Right renal cortex interstitium (tissue), 3 donors: ENCODE measurements around the gene C2. TPM values are rescaled to one million over a fixed set of nuclear protein-coding genes. Genes with fewer than 3 reads are reported as not detected.
A peak's percentile ranks its signal among the peaks of the same experiment; 100 is the strongest.
"Not testable (repeated sequence)": the region's sequence is repeated elsewhere in the genome, so short reads cannot be mapped to it uniquely, and the experiment has no call there.

Source experiments
- DNase-seq, 3 donors: peaks; one replicate each; pipeline ENCODE4 v3.0.0-alpha.2; 2013; ENCODE audit warnings: low read depth in 3 of 3, low spot score in 2 of 3
- polyA plus RNA-seq, 3 donors: library from polyadenylated mRNA; unstranded; fragments of 120-200 nt; gene quantifications; one replicate each; pipeline ENCODE4 v1.2.1, GENCODE V29; 2013; ENCODE audit not compliant: insufficient read length in 3 of 3

Gene C2
- polyA plus RNA-seq, 3 donors, result 3.3 to 4.3 (median 4.0) TPM

DNA sequence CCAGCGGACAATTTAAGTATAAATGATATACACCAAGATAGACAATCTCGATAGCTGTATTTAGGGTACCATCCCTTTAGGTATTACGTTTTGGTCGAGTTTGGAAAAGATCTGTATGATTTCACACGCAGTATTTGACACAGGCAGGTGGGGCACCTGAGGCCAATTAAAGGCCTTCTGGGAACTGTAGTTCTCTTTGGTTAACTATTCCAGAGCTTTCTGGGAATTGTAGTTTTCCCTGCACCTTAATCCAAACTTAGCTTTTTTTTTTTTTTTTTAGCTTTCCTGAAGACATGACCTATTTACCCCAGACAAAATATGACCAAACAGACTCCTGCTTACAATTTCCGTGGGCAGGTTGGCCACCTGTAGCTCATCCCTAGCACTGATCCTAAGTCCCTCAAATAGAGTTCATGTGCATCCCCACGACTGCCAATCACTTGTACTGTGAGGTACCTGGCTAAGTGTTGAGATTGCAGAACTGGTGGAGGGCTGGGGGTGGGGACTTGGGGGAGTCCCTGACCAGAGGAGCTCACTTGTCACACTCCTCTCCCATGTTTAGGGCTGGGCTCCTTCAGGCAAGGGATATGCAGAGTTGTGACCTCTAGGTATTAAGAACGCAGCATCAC lies 29.0 kb upstream of the C2 start:
- DNase-seq, result no peak

DNA sequence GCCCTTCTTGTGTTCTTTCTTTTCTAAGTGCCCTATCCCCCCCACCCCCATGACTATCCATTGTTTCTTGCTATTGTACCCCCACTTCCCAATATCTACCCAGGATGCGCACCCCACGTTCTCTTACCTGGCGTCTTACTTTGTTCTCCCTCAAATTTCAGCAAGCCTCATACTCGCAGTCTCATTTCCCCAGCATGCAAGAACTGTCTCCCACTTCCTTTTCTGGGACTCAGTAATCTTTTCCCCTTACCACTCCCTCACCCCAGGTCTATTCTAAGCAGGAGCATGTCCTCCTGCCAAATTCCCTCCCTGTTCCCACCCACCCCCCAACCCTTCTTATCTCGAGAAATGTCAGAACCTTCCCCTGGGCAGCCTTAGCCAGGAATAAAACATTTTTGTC lies 28.3 kb upstream of the C2 start:
- DNase-seq, result no peak

DNA sequence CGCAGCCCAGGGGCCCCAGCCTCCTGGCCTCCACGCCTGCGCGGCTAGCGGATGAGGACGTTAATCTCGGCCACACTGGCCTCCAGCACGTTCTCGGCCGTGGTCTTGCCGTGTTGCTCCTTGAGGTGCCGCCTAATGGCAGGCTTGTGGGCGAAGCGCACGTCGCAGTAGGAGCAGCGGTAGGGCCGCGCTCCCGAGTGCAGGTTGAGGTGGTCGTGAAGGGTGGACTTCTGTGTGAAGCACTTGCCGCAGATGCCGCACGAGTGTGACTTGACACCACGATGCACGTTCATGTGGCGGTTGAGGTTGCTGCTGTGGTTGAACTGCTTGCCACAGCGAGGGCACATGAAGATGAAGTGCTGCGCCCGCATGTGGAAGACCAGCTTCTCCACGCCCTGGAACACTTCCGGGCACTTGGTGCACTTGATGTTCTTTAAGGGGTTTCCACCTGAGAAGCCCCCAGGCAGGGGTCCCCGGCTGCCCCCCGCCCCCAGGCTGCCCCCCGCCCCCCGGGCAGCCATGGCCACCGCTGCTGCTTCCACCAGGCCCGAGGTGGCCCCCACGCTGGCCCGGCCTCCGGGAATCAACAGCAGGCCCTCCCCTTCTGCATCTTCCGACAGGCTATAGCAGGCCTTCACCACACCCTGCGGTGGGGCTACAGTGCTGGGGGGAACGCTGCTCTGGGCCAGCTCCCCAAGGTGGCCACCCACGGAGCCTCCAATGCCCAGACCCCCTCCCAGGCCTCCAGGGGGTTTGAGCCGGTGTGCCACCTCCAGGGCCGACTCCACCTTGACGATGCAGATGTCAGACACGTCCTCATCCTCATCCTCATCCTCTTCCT lies 27.4 kb upstream of the C2 start:
- DNase-seq, result no peak

DNA sequence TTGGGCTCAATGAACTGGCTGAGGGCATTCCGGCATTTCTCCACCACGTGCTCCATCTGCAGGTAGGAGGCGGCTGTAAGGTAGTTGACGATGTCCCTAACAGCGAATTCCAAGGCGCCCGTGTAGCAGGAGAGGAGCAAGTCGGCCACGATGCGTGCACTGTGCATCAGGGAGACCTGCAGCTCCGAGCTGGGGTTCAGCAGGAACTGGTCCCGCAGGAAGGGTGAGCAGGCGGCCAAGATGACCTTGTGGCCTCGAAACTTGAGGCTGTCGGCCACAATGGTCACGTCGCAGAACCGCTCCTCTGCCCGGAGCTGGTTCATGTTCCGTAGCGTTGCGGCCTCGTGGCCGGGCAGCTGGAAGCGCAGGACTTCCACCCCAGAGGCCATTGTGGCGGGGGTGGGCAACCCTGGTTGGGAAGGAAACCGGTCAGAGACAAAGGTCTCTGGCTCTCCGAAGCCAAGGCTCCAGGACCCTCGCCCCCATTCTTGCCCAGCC lies 26.6 kb upstream of the C2 start:
- DNase-seq, result no peak

DNA sequence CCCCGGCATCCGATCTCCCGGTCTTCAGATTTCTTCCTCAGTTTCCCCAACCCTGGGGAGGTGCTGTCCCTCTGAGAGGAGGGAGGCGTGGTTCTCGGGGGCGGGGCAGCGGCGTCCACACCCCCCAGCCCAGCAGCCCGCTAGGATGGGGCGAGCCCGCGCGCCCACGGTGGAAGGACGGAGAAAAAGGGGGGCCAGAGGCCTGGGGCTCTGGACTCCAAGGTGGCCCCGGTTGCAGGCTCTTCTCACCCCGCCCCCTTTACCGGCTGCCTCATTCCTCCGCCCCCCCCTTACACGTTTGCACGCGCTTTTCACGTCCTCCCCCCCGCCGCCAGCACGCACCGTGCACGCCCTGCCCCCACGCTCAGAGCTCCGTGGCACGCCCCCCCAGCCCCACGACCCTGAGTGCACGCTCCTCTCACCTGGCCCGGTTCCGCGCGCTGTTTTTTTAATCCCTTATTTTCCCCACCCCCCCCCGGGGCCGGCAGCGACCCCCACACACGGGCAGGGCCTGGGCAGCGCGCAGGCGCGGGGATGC lies 26.0 kb upstream of the C2 start:
- no peak for DNase-seq

DNA sequence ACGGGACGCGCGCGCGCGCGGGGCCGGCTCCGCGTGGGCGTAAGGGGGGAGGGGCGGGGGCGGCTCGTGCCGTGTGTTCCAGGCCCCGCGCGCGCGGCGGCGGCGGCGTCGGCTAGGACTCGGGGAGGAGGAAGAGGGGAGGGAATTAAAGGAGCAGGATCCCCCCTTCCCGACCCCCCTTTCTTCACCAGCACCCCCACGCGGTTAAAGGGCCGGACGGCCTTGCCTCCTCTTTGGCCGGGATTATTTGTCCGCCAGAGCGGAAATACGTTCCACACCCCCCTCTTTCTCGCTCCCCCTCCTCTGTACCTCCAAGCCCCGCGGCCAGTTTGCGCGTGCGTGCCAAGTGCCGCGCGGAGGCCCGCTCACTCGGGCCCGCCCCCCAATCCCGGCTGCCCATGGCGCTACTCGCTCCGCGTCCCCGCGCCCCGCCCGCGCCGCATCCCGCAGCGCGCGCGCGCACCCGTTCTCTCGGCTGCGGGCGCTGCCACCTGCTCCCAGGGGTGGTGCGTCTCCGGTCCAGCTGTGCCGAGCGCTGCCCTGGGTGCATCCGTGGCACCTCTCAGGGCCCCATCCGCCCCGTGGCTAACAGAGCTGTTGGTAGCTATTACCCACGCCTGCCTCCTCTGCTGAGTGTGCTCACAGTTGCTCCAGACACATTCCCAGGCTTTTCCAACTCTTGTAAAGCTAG lies 25.4 kb upstream of the C2 start, which contains the start of gene ZBTB12:
Gene ZBTB12, minus strand, starts transcription at position 134 of the 691 bp plus-strand sequence. CDS start 781 bp downstream, outside the sequence.
- peak; percentile 91 to 98 (median 98) for DNase-seq

DNA sequence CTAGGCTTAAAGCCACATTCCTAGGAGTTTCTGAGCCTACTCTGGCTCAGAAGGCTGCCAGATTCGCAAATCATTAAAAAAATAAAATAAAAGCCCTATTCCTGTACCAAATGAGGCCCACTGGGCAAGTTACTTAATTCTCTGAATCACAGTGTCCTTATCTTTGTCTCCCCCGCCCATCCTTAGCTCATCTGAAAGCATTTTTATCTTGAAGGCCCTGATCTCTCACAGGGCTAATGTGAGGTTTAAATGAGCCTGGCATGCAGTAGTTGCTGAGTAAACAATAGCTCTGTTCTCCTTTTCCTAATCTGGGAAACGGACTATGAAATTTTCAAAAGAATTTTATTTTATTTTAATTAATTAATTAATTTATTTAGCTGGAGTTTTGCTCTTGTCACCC lies 23.6 kb upstream of the C2 start:
- DNase-seq, result no peak

DNA sequence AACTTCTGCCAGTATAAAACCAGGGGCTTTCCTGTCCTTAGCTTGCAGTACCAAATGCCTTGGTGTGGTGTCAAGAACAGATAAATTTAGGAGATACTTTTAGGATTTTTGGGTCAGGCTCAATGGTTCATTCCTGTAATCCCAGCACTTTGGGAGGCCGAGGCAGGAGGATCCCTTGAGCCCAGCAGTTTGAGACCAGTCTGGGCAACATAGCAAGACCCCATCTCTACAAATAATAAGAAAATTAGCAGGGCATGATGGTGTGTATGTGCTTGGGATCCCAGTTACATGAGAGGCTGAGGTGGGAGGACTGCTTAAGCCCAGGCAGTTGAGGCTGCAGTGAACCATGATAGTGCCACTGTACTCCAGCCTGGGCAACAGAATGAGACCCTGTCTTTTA lies 22.5 kb upstream of the C2 start:
- DNase-seq, result no peak

DNA sequence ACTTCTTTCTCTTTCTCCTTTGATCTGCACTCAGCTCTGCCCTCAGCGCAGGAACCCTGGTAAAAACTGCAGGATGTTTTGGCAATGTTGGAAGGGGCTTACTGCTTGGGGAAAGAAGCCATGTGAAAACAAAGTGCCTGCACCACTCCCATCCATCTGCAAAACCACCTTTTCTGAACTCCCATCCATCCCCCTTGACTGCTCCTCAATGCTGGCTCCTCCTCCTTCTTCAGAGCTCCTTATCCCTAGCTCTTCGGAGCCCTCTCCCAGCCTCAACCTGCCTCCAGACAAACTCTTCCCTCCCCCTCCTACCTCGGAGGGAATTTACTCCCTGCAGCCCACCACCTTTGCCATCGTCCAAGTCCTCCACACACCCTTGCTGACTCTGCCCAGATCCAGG lies 21.4 kb upstream of the C2 start:
- DNase-seq, result no peak

DNA sequence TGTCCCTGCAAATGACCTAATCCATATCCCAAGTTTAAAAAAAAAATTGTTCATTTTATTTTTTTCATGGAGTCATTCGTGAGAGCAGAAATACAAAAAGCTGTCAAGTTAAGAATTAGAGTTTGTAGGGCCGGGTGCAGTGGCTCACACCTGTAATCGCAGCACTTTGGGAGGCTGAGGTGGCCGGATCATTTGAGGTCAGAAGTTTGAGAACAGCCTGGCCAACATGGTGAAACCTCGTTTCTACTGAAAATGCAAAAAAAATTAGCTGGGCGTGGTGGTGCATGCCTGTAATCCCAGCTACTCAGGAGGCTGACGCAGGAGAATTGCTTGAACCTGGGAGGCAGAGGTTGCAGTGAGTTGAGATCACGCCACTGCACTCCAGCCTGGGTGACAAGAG lies 20.8 kb upstream of the C2 start:
- DNase-seq, result not testable (repeated sequence)

DNA sequence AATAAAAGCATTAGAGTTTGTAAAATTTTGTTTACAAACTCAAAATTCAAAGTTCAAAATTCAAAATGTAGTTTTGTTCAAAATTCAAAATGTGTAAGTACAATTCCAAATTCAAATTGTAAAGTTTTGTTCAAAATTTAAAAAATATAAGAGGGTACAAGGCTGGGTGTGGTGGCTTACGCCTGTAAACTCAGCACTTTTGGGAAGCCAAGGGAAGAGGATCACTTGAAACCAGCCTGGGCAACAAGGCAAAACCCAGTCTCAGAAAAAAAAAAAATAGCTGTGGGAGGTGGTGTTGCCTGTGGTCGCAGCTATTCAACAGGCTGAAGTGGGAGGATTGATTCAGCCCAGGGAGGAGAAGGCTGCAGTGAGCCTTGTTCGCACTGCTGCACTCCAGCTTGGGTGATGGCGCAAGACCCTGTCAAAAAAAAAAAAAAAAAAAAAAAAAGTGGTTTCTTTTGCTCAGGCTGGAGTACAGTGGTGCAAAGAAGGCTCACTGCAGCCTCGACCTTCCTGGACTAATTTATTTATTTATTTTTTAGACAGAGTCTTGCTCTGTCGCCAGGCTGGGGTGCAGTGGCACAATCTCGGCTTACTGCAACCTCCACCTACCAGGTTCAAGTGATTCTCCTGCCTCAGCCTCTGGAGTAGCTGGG lies 20.2 kb upstream of the C2 start:
- DNase-seq, result no peak

DNA sequence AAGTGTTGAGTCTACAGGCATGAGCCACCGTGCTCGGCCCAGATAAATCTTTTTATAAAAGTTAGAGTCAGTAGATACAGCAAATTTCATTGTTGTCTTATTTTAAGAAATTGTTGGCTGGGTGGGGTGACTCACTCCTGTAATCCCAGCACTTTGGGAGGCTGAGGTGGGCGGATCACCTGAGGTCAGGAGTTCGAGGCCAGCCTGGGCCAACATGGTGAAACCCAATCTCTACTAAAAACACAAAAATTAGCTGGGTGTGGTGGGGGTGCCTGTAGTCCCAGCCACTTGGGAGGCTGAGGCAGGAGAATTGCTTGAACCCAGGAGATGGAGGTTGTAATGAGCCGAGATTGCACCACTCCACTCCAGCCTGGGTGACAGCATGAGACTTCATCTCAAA lies 19.3 kb upstream of the C2 start:
- DNase-seq, result not testable (repeated sequence)

DNA sequence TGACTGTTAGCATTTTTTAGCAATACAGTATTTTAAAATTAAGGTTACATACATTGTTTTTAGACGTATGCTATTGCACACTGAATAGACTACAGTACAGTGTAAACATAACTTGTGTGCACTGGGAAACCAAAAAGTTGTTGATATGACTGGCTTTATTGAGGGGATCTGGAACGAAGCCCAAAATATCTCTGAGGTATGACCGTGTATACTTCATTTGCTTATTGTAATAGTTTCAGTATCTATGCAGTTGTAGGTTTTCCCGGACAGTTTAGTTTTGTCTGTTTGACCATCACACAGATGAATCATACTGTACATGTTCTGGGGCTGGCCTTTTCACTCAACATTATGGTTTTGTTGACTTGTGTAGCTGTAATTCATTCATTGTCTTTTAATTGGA lies 18.7 kb upstream of the C2 start:
- no peak for DNase-seq

DNA sequence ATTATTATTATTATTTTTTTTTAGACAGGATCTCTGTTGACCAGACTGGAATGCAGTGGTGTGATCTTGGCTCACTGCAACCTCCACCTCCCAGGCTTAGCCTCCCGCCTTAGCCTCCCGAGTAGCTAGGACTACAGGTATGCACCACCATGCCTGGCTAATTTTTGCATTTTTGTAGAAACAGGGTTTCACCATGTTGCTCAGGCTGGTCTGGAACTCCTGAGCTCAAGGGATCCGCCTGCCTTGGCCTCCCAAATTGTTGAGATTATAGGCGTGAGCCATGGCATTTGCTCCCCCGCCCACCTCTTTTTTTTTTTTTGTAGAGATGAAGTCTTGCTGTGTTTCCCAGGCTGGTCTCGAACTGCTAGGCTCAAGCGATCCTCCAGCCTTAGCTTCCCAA lies 18.2 kb upstream of the C2 start:
- DNase-seq, result not testable (repeated sequence)

DNA sequence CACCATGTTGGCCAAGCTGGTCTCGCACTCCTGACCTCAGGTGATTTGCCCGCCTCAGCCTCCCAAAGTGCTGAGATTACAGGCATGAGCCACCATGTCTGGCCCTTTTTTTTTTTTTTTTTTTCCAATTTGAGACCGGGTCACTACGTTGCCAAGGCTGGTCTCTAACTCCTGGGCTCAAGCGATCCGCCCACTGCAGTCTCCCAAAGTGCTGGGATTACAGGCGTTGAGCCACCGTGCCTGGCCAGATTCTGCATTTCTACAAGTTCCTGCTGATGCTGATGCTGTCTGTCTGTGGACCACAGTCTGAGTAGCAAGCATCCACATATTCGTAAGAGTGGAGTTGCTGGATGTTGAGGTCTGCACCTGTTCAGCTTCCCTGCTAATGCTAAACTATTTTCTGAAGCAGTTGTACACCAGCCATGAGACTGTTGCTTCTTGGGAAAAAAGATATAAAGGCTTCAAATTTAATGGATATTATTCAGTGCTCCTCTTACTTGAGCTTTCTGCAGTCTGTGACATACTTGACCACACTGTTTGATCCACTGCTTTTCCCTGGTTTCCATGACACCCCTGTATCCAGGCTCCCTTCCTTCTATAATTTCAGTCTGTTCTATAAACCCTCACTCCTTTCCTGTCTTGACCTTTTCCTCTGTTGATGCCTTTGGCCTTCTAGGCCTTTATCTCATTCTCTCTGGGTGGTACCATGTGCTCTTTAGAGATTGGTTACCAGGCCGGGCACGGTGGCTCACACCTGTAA lies 15.5 kb upstream of the C2 start:
- no peak for DNase-seq

DNA sequence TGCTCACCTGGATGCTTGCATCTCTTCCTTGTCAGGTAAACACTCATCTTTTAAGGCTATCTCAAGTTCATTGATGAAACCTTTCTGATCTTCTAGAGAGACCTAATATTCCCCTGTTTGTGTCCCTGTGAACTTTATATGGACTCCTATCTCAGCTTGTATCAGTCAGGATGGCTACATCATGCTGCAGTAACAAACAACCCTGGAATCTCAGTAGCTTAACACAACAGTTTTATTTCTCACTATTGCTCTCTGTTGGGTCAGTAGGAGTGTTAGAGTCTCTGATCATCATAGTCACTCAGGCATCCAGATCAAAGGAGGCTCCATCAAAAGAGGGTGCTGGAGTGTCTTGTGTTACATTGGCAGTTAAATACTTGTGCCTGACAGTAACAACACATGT lies 12.2 kb upstream of the C2 start:
- DNase-seq, result no peak

DNA sequence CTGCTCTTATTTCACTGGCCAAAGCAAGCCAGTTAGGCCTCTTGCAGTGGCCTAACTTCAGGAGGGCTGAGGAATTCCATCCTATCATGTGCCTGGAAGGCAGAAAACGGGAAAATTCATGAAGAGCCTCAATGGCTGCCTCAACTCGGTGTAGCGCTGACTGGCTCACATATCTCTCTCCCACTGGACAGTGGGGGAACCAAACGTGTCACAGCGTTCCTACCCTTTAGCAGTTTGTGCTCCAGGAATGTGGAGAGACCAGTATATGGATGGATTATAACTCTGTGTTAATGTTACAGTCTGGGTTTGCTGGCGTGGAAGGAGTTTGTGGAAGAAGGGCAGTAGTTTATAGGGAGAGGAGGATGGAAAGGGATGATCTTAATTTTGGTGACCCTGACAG lies 11.8 kb upstream of the C2 start:
- no peak for DNase-seq

DNA sequence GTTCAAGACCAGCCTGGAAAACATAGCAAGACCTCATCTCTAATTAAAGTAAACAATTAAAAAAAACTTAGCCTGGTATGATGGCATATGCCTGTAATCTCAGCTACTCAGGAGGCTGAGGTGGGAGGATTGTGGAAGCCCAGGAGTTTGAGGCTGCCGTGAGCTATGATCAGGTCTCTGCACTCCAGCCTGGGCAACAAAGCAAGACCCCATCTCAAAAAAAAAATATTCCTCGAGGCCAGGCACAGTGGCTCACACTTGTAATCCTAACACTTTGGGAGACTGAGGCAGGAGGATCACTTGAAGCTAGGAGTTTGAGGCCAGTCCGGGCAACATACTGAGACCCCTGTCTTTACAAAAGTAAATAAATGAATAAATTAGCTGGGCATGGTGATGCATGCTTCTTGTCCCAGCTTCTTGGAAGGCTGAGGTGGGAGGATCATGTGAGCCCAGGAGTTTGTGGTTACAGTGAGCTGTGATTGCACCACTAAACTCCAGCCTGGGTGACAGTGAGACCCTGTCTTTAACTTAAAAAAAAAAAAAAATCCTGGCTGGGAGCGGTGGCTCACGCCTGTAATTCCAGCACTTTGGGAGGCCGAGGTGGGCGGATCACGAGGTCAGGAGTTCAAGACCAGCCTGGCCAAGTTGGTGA lies 9.3 kb upstream of the C2 start:
- DNase-seq, result no peak

DNA sequence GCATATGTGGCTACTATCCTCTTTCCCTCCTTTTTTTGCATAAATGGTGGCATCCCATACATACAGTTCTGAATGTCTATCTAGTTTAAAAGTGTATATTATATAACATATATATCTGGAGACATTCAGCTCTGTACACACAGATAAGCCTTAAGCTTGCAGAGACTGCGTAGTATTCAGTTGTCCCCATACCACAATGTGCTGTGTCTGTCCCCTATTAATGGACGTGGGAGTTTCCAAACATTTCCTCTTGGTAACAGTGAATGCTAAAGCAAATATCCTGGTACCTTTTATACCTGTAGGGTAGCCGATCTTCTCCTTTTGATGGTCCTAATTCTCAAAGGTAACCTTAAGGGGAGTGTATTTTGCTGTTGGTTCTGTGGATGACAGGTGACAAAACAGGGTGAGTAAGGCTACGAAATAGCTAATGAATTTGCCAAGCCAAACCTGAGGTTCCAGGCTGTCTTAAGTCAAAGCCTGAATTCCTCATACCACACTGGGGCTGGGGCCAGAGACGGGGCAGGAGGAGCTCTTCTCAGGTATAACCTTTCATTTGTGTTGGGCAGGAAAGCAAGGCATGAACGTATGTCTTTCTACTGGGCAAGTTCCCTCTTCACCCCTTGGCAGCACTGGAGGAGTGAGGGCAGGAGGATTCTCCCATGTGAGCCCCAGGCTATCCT lies 7.8 kb upstream of the C2 start:
- DNase-seq, result no peak
